NK-92 treated with Interleukin-12 subunit alpha and Interleukin-12 subunit beta, amount 100 ng/mL, for 24 hours (cell line): Measurements from ENCODE around the gene NSA2.
"Not testable (repeated sequence)": the region's sequence is repeated elsewhere in the genome, so short reads cannot be mapped to it uniquely, and the experiment has no call there.

Experiments used
- DNase-seq: peaks from one replicate; lab custom pipeline; 2025; lab: John Stamatoyannopoulos, UW

The NSA2 gene

GRCh38 chr5:74766849-74767578, at the start of gene NSA2, which contains the start of gene GFM2:
NSA2 (plus strand) TSS chr5:74767249; CDS start chr5:74767361, 112 bp downstream.
GFM2 (minus strand) TSS chr5:74767117; CDS start chr5:74763742, 3,375 bp downstream.
- DNase-seq = peak; percentile 77

- DNase-seq = no peak
Observed at GRCh38 chr5:74717596-74717995, 49.5 kb upstream of the NSA2 start.

- no peak for DNase-seq
Observed at GRCh38 chr5:74722271-74722670, 44.8 kb upstream of the NSA2 start.

GRCh38 chr5:74725331-74725730, 41.7 kb upstream of the NSA2 start:
- DNase-seq = no peak

- DNase-seq = no peak
Observed at GRCh38 chr5:74736759-74737158, 30.3 kb upstream of the NSA2 start.

- DNase-seq = no peak
Observed at GRCh38 chr5:74738406-74738805, 28.6 kb upstream of the NSA2 start.

- not testable (repeated sequence) for DNase-seq
Observed at GRCh38 chr5:74748742-74749141, 18.3 kb upstream of the NSA2 start.

GRCh38 chr5:74761241-74761640, 5.8 kb upstream of the NSA2 start:
- no peak for DNase-seq

- DNase-seq = no peak
Observed at GRCh38 chr5:74762599-74762998, 4.5 kb upstream of the NSA2 start.

GRCh38 chr5:74763504-74763903, 3.5 kb upstream of the NSA2 start:
- no peak for DNase-seq

GRCh38 chr5:74765201-74765600, 1.8 kb upstream of the NSA2 start:
- no peak for DNase-seq

GRCh38 chr5:74765929-74766328, 1.1 kb upstream of the NSA2 start:
- DNase-seq = no peak

GRCh38 chr5:74766418-74766848, 616 bp upstream of the NSA2 start:
- no peak for DNase-seq

- DNase-seq = no peak
Observed at GRCh38 chr5:74767579-74767913, 497 bp downstream of the NSA2 start.

- no peak for DNase-seq
Observed at GRCh38 chr5:74772359-74772758, 5.3 kb downstream of the NSA2 start.

- DNase-seq = no peak
Observed at GRCh38 chr5:74778609-74779008, 11.6 kb downstream of the NSA2 start.

- no peak for DNase-seq
Observed at GRCh38 chr5:74786851-74787250, 19.8 kb downstream of the NSA2 start.

- DNase-seq = no peak
Observed at GRCh38 chr5:74787424-74787823, 20.4 kb downstream of the NSA2 start.

- DNase-seq = not testable (repeated sequence)
Observed at GRCh38 chr5:74791669-74792068, 24.6 kb downstream of the NSA2 start.

GRCh38 chr5:74798977-74799911, 32.2 kb downstream of the NSA2 start:
- DNase-seq = no peak

- no peak for DNase-seq
Observed at GRCh38 chr5:74801197-74801596, 34.1 kb downstream of the NSA2 start.

- no peak for DNase-seq
Observed at GRCh38 chr5:74801941-74802340, 34.9 kb downstream of the NSA2 start.

- no peak for DNase-seq
Observed at GRCh38 chr5:74810915-74811314, 43.9 kb downstream of the NSA2 start.
